Left kidney (tissue), 2 donors: ENCODE results near the gene ITPR1. TPM values are rescaled to one million over a fixed set of nuclear protein-coding genes. Genes with fewer than 3 reads are reported as not detected.

Experiments used
- DNase-seq: peaks from one replicate; pipeline ENCODE4 v3.0.0-alpha.2; 2013
- polyA plus RNA-seq: library from polyadenylated mRNA; unstranded; fragments of 120-200 nt; gene quantifications from one replicate; pipeline ENCODE4 v1.2.1, GENCODE V29; 2013; ENCODE audit not compliant: insufficient read length

The ITPR1 gene
- polyA plus RNA-seq, 1 donor = 68.2 TPM

DNA sequence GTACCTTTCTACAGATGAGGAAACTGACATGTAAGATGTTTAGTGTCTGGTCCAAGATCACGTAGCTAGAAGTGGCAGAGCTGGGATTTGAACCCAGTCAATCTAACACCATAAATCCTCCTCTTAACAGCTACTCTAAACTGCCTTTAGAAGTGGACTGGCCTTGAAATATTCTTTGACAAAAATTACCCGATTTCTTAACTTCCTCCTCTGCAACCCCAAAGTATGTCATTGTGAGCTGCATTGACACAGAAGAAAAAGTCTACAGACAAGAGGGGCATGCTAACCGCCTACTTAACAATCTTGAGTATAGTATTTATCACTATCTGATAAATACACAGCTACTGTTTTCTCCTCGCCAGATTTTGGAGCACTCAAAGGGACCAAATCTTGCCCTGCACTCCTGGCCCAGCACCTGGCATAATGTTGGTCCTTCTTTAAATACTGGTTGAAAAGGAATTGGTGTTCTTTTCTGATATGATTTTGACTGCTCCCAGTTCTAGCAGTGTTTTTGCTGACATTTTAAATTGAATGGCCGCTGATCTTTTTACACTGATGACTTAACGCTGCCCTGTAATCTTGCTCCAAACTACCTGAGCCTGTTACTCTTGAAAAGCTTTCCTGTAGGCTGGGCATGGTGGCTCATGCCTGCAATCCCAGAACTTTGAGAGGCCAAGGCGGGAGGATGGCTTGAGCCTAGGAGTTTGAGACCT lies 36.9 kb downstream of the ITPR1 start:
- no peak for DNase-seq

DNA sequence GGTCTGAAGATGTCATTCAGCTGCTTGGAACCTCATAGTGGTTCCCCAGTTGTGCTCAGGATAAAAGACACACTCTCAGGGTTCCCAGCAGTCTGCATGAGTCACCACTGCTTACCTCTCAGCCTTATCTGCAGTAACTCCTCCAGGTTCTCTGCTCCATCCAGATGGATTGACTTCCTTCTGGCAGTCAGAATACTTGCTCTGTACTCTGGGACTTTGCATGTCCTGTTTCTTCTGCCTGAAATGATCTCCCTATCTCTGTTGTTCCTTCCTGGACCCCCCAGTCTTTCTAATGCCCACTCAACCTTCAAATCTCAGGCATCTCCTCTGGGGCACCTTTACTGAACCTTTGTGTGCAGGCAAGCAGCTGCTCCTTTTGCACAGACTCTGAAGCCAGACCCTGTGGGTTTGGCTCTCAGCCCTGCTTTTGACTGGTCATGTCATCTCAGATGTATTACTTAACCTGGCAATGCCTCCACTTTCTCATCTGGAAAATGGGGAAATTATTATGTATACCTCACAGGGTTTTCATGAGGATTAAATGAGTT lies 38.4 kb downstream of the ITPR1 start:
- DNase-seq = no peak

DNA sequence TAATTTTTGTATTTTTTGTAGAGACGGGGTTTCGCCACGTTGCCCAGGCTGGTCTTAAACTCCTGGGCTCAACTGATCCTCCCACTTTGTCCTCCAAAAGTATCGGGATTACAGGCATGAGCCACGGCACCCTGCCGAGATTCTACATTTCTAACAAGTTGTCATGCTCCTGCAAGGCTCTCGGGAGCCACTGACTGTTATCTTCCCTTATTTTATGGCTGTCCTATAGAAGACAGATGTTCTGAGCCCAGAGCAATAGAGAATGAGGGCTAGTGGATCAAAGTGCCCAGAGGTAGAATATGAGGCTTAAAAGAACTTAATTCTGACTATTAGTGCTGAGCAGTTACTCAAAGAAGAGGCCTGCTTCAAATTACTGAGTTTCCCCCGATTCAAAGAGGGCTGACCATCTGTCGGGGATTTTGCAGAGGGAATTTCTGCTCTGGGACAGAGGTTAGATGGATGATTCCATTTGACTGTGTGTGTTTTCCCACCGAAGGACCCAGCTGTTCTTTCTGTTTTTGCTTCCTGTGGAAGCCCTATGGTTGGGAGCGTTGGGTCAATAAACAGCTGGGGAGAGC lies 39.5 kb downstream of the ITPR1 start:
- DNase-seq = no peak

DNA sequence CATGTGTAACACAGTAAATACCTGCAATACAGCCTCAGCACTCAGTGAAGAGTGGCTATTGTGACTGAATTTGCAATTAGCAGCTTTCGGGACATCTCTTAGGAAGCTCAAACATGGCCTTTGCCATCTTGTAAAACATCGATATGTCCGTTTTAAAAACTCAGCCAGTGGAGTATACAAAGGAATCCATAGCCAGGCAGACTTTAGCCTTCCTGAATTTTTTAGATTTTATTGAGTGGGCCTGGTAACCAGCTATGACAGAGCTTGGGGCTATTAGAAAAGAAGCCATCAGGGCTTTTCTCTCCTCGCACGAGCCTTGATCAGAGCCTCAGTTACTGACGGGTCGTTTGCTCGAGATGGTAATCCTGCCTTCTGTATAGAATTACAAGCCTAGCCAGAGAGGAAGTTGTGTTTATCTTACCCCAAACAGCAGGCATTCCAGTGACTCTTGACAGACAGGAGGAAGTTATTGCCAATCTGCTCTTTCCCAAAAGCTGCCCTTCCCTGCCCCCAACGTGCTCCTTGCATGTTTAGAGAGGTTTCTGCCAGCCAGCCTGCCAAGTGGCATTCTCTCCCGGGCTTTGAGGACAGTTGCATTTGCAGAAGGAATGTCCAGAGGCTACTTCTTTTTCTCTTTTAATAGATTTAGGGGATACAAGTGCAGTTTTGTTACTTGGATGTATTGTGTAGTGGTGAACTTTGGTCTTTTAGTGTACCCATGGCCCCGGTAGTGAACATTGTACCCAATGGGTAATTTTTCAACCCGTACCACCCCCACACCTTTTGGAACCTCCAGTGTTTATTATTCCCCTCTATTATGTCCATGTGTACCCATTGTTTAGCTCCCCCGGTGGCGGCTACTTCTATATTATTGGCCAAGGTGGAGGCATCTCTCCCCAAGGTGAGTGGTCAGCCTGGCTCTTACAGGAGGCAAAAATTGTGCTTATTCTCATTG lies 40.6 kb downstream of the ITPR1 start:
- no peak for DNase-seq

DNA sequence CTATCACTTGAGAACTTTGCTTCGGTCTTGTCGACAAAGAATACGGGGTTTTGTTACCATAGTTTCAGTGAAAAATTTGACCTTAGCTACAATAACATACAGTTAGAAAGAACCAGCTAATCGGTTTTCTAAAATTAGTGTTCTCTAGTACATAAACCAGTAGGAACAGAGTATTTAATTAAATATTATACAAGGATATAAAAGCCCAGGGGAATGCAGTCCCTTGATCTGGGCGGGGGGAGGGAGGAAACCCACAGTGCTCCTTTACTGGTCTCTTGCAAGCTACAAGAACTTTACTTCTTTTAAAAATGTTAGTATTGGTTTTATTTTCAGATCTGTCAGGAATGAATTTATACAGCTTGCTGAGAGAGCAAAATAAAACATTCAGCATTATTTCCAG lies 41.8 kb downstream of the ITPR1 start:
- no peak for DNase-seq

DNA sequence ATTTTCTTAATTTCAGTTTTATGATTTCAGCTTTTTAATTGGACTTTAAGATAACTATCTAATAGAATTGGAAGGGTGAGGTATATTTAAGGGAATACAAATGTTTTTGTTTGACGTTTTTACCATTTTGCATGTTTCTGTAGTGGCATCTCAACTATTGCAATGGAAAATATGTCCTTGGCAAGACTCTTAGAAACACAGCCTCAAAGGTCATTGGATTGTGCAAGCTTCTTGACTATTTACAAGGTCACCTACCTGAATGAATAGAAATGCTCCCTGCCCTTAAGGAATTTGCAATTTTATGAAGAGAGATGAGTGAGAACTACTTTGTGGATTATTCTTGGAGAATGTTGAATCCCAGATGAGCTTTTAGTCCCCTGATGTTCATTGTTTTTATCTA lies 43.1 kb downstream of the ITPR1 start:
- DNase-seq = no peak

DNA sequence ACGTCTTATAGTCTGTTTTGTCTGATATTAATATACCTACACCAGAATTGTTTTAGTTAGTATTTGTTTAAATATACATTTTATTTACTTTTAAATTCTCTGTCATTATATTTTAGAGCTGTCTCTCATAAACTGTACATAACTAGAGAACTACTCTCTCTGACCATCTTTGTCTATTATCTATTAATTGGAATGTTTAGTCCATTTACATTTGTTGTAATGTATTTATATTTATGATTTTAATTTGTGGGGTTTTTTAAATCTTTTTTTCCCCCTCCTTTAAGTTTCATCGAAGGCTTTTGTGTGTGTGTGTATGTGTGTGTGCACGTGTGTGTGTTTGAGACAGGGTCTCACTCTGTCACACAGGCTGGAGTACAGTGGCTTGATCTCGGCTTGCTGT lies 47.1 kb downstream of the ITPR1 start:
- DNase-seq = no peak

DNA sequence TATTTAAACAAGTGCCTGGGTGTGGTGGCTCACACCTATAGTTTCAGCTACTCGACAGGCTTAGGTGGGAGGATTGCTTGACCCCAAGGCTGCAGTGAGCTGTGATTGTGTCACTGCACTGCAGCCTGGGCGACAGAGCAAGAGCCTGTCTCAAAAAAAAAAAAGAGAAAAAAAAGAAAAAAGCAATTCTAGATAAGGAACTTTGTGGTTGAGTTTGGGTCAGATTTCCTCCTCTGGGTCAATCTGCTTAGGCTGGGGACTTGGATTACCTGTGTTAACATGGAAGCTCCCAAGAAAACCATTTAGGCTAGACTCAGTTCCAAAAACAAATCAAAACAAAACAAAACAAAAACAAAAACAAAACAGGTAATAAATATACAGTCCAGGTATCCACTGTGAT lies 50.0 kb downstream of the ITPR1 start:
- no peak for DNase-seq

DNA sequence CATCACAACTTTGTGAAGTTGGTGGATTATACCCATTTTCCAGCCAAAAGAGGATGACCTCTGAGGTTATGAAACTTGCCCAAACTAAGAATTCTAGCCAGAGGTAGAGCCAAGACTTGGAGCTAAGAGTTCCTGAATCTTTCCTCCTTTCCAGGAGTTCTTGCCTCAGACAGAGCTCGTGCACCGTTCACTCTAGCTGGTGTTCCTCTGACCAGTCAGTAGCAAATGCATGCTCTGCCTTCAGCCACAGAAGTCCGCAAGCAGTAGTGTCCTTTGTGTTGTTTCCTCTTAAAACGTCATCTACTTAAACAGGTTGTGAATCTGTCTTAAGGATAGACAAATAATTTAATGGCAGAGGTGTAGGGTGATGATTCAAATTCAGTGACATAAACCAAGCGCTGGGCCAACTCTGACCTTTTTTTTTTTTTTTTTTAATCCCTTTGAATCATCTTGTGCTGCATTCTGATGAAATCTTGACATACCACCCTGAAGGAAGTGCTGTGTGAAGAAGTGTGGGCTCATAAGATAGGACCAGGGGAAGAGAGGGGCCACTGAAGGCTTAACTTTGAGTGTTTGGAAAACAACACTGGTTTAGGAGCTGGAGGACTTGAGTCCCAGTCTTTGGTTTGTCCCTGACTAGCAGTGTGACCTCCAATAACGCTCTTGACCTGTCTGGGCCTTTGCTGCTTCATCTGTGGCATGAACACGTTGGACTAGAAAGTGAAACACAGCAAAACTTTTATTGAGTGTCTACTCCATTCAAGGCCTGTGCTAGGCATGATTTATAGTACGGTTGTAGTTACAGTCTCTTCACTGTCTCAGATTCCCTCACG lies 53.4 kb downstream of the ITPR1 start:
- DNase-seq = no peak

DNA sequence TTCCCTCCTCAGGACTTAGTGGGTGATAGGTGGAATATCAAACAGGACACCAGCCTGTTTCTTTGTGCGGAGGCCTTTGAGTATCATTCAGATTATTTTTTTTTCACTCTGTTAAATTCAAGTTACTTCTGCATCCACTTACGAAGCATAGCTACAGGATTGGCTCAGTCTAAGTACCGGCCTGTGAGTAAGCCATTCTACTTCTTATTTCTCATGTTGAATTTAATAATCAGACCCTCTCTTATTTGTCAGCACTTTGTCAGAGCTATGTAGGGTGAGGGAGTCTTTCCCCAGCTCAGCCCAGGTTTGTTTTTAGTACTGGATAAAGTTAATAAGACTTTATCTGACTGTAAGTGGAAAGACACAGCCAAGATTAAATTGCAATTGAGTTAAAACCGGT lies 54.7 kb downstream of the ITPR1 start:
- no peak for DNase-seq

DNA sequence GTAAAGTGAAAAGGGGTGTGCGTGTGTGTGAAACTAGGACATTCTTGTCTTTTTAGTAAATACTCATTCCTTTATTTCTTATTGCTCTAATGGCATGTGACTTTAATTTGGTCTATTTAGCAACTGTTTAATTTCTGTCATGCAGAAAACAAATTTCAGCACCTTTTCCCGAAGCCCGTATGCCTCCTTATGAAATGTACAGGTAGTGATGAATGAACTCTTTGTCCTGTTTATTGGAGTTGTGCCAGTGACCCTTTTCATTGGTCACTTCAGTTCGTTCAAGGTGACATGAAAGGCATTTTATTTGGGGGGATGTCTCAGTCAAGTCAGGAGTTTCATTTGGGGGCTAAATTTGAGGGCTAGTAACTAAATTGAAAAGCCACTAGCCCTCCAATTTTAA lies 55.2 kb downstream of the ITPR1 start:
- no peak for DNase-seq

DNA sequence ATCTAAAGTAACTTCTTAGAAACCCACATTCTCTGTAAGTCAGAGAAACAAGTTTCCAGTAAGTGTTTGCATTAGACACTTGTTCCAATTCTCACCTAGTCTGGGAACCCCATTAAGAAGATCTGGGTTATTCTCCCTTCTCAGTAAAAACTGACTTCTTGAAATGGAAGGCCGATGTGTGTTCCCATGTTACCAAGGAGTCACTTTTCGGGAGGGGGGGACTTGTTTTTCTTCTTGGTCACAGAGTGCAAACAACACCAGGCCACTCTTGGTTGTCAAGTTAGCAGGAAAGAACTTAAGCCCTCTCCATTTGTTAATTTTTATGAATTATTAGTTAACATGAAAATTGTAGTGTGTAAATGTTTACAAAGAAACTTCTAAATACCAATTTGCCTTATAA lies 55.6 kb downstream of the ITPR1 start:
- DNase-seq = no peak

DNA sequence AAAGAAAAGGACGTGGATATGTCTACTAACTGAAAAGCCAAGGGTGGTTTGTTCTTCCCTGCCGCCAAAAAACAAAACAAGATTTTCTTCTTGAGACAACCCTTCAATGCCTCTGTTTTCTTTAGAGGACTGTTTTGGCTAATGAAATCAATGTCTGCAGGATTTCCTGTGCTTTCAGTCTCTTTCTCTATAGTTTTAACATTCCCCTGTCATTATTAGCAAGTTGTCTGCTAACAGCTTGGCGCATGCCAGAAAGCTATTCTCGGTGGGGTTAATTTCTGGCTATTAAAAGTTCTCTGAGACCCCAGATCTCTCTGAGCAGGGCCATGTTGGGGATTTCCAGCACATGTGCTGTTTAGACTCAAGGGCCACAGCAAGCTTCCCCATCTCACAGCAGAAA lies 56.7 kb downstream of the ITPR1 start:
- no peak for DNase-seq

DNA sequence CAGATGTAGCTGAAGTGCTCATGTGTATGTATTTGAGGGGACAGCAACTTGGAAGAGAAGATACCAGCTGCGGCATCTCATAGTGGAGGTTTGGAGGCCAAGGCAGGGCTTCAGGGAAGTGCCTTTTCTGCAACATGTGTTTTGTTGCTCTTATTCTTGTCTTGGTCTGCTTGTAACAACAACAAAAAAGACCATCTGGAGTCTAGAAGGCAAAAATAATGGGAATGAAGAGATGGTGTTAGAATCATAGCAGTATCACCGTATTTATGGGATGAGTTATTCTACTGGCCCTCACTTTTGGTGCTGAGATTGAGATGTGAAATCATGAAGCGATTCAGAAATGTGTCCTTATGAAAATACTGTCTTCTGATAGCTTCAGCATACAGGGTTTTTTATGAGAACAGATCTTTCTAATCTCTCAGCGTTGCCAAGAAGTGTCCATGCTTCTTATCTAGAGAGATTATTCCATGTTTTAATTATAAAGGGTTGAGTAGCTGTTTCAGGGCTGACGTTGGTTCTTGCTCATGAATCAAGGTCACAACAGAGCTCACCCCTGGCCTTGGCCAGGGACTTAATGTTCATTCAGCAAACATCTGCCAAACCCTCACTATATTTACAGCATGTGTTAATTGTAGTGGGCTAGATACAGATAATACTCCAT lies 58.0 kb downstream of the ITPR1 start:
- DNase-seq = peak; percentile 58

DNA sequence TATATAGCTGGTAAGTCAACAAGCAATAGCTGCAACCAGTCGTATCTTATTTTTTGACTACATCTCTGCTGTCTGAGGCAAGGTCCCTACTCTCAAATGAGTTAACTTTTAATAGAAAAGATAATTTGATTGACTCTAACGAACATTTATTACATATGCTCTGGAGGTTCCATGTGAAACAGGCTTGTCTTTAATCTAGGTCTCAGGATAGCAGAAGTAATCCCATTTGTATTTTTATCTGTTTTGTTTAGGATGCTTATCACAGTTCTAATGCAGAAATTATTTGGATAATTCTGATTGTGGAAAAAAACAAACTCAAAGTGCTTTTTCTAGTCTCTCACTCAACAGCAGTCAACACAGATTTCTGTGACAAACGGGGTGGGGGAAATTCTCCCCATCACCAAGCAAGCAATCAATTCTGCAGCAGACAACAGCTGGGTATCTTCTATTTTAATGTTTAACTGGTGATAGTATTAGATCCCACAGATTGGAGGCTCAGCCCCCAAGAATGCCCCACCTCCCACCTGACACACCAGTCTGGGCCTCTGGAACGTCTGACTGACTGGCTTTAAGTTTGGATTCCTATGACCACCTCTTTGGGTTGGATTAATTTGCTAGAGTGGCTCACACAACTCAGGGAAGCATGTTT lies 58.8 kb downstream of the ITPR1 start:
- no peak for DNase-seq

DNA sequence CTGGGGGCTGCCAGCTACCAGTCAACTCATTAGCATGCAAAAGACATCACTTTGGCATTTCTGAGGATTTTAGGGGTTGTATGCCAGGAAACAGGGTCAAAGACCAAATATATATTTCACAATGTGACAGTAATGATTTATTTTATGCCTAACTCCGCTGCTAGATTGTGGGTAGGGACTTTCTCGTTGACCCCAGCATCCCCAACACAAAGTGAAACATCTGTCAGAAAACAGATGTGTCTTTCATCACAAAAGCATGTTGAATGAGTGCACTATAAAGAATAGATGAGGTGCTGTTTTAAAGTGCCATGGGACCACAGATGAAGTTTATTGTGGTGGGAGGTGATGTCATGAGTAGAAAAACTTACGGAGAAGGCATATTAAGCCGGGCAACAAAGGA lies 59.7 kb downstream of the ITPR1 start:
- no peak for DNase-seq

DNA sequence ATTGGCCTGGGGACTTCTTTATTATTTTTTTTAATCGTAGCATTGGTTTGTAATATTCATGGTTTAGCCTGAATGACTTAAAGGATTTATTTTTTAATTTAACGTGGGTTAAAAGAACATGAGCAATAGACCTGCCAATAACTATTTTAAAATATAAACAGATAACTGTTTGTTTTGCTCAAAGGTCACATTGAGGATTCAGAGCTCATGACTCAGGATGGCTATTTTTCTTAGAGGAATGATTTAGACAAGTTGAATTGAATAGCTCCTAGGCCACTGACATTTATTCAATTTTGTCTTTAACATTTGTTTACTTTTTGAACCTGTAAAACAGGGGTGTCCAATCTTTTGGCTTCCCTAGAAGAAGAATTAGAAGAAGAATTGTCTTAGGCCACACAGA lies 68.5 kb downstream of the ITPR1 start:
- DNase-seq = no peak

DNA sequence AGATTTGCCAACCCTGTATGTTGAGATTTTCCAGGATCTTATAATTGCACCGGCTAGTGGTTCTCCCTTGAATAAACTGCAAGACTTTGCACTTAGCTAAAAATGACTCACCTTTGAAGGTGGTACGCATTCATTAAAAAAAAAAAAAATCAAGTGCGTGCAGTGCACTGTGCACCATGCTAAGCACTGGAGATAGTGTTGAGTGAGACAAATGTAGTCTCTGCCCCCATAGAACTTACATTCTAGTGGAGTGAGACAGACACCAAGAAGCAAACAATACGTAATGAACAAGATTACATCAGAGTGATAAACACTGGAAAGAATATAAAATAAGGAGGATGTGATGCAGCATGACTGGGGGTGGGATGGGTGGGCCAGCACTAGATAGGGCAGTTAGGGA lies 69.4 kb downstream of the ITPR1 start:
- no peak for DNase-seq

DNA sequence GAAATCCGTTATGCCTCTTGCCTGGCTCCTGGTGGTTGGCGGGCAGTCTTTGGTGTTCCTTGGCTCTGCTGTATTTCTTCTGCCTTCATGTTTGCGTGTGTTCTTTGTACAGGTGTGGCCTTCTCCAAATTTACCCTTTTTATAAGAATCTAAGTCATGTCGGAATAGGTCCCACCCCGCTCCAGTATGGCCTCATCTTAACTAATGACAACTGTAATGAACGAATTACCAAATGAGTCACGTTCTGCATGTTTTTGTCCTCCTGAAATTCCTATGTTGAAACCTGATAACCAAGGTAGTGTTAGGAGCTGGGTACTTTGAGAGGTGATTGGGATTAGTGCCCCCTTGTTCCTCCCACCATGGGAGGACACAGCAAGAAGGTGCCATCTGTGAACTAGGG lies 71.1 kb downstream of the ITPR1 start:
- no peak for DNase-seq

DNA sequence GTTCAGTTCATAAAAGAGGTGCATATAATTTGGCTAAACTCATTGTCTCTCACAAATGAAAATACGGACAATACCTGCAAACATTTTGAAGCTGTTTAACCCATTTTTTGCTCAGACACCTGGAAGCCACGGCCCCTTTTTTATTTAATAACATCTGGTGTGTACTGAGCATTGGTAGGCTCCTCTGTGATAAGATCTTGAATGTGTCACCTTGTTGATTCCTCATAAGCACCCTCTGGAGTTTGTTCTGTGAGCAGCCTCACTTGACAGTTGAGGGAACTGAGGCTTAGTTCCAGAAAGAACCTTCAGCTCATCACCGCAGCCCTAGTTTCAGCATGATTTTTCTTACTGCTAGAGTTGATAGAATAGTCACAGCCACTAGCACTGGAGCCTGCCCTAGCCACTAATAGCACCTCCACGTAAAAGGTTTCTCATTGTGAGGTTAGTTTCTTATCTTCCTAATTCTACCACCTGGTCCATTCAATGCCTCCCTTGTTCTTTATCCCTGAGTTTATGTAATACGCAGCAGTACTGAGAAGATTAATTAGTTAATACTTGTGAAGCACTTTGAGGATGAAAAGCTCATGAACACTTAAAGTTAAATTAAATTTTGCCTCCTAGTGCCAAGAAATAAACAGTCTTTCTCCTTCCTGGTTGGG lies 71.9 kb downstream of the ITPR1 start:
- no peak for DNase-seq
